WTC11 (cell line): ENCODE measurements around the gene CCDC28A. TPM values are rescaled to one million over a fixed set of nuclear protein-coding genes. Genes with fewer than 3 reads are reported as not detected.

Source experiments
- ATAC-seq: fragments of 200-7000 bp; cut with Tn5 transposase; 2 replicates; pipeline ENCODE4 v1.10.0; 2021; ENCODE audit warnings: mild to moderate bottlenecking, moderate library complexity
- CTCF ChIA-PET: fragments of 300-600 bp; sonication (Branson Sonifier 250); formaldehyde crosslinking; loops from one replicate; lab custom pipeline; 2021; ENCODE audit warnings: antibody characterized with exemption; lab: Charles Lee
- POLR2A ChIA-PET: fragments of 350-600 bp; sonication (Branson Sonifier 250); formaldehyde crosslinking; loops from one replicate; lab custom pipeline; 2021; ENCODE audit warnings: antibody characterized with exemption; lab: Charles Lee
- DNase-seq: peaks from one replicate; pipeline ENCODE4 v3.0.0; 2021; ENCODE audit warnings: low spot score
- H3K27ac Mint-ChIP-seq: 2 replicates; pipeline ENCODE4 v1.8.0; 2021; ENCODE audit warnings: mixed read lengths
- H3K27me3 Mint-ChIP-seq: 2 replicates; pipeline ENCODE4 v1.8.0; 2021; ENCODE audit warnings: low read depth, mild to moderate bottlenecking, moderate library complexity, mixed read lengths
- H3K36me3 Mint-ChIP-seq: 2 replicates; pipeline ENCODE4 v1.8.0; 2021; ENCODE audit warnings: mixed read lengths
- H3K4me1 Mint-ChIP-seq: 2 replicates; pipeline ENCODE4 v1.8.0; 2022; ENCODE audit warnings: mixed read lengths
- H3K4me3 Mint-ChIP-seq: 2 replicates; pipeline ENCODE4 v1.8.0; 2021; ENCODE audit warnings: mild to moderate bottlenecking, moderate library complexity, mixed read lengths
- H3K9me3 Mint-ChIP-seq: 2 replicates; pipeline ENCODE4 v1.8.0; 2021; ENCODE audit warnings: mixed read lengths
- AR ChIP-seq: fragments of 250-450 bp; sonication (Bioruptor Pico); IDR thresholded peaks from 2 replicates; pipeline ENCODE4 v1.9.0; 2021; ENCODE audit warnings: mild to moderate bottlenecking
- CBFB ChIP-seq: sonication (generic); formaldehyde crosslinking; IDR thresholded peaks from 2 replicates; pipeline ENCODE4 v1.8.1; 2022; ENCODE audit warnings: mild to moderate bottlenecking, low read depth, missing genetic modification reagents
- GABPB1 ChIP-seq: sonication (generic); formaldehyde crosslinking; IDR thresholded peaks from 2 replicates; pipeline ENCODE4 v1.8.1; 2023; ENCODE audit warnings: mild to moderate bottlenecking, missing genetic modification reagents
- GRHL2 ChIP-seq: fragments of 250-450 bp; sonication (Bioruptor Pico); IDR thresholded peaks from 2 replicates; pipeline ENCODE4 v1.8.0; 2022; ENCODE audit warnings: mild to moderate bottlenecking, moderate library complexity; ENCODE audit not compliant: insufficient replicate concordance, severe bottlenecking
- GTF2I ChIP-seq: fragments of 250-450 bp; sonication (Bioruptor Pico); conservative IDR thresholded peaks from 2 replicates; pipeline ENCODE4 v1.4.0; 2021; ENCODE audit warnings: mild to moderate bottlenecking
- MAX ChIP-seq: sonication (generic); formaldehyde crosslinking; IDR thresholded peaks from 2 replicates; pipeline ENCODE4 v1.8.0; 2022; ENCODE audit warnings: mild to moderate bottlenecking, missing genetic modification reagents
- MXD4 ChIP-seq: fragments of 250-450 bp; sonication (Bioruptor Pico); IDR thresholded peaks from 2 replicates; pipeline ENCODE4 v1.8.0; 2021; ENCODE audit warnings: mild to moderate bottlenecking, moderate library complexity, borderline replicate concordance
- SOX15 ChIP-seq: fragments of 250-450 bp; sonication (Bioruptor Pico); IDR thresholded peaks from 2 replicates; pipeline ENCODE4 v1.9.0; 2021; ENCODE audit warnings: mild to moderate bottlenecking
- TCF7 ChIP-seq: sonication (generic); formaldehyde crosslinking; IDR thresholded peaks from 2 replicates; pipeline ENCODE4 v1.8.0; 2022; ENCODE audit warnings: mild to moderate bottlenecking, low read depth, missing genetic modification reagents, moderate library complexity
- ZBTB43 ChIP-seq: sonication (generic); formaldehyde crosslinking; IDR thresholded peaks from 2 replicates; pipeline ENCODE4 v1.8.1; 2023; ENCODE audit warnings: mild to moderate bottlenecking, missing genetic modification reagents
- ZNF138 ChIP-seq: sonication (generic); formaldehyde crosslinking; conservative IDR thresholded peaks from 2 replicates; pipeline ENCODE4 v1.8.1; 2022; ENCODE audit warnings: mild to moderate bottlenecking, moderate library complexity, missing genetic modification reagents
- ZNF423 ChIP-seq: fragments of 250-450 bp; sonication (Bioruptor Pico); IDR thresholded peaks from 2 replicates; pipeline ENCODE4 v2.1.2; 2022; ENCODE audit warnings: mild to moderate bottlenecking, moderate library complexity
- total RNA-seq: library from RNA; stranded (reverse); gene quantifications from 3 replicates; pipeline ENCODE4 v1.2.3, GENCODE V29; 2021
- TF ChIP-seq, protein P1 (sequence below): sonication (generic); formaldehyde crosslinking; conservative IDR thresholded peaks from 2 replicates; pipeline ENCODE4 v1.8.1; 2022; ENCODE audit warnings: mild to moderate bottlenecking, missing genetic modification reagents
- TF ChIP-seq, protein P2 (sequence below): sonication (generic); formaldehyde crosslinking; IDR thresholded peaks from 2 replicates; pipeline ENCODE4 v1.8.1; 2022; ENCODE audit warnings: low read depth, missing genetic modification reagents, borderline replicate concordance

CCDC28A gene
- total RNA-seq, 1 experiment from 2014 or later: 8.7 TPM

DNA sequence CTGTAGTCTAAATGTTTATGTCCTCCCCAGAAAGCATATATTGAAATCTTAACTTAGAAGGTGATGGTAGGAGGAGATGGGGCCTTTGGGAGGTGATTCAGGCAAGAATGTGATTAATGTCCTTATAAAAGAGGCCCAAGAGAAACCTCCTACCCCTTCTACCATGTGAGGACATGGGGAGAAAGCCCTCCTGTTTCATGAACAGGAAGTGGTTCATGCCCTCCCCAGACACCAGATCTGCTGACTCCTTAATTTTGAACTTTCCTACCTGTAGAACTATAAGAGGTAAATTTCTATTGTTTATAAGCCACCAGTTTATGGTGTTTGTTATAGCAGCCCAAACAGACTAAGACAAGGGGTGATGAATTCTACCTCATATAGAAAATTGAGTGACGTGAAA, 13.6 kb downstream of the CCDC28A start (continued):
- TF ChIP-seq ZBTB43 (CRISPR knock-in tag): no peak
- TF ChIP-seq, protein P1, sequence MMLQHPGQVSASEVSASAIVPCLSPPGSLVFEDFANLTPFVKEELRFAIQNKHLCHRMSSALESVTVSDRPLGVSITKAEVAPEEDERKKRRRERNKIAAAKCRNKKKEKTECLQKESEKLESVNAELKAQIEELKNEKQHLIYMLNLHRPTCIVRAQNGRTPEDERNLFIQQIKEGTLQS (CRISPR knock-in tag): no peak
- no peak for TF ChIP-seq MXD4 (CRISPR knock-in tag)
- no peak for TF ChIP-seq GRHL2 (CRISPR knock-in tag)
- no peak for TF ChIP-seq TCF7 (CRISPR knock-in tag)
- TF ChIP-seq CBFB (CRISPR knock-in tag): no peak

DNA sequence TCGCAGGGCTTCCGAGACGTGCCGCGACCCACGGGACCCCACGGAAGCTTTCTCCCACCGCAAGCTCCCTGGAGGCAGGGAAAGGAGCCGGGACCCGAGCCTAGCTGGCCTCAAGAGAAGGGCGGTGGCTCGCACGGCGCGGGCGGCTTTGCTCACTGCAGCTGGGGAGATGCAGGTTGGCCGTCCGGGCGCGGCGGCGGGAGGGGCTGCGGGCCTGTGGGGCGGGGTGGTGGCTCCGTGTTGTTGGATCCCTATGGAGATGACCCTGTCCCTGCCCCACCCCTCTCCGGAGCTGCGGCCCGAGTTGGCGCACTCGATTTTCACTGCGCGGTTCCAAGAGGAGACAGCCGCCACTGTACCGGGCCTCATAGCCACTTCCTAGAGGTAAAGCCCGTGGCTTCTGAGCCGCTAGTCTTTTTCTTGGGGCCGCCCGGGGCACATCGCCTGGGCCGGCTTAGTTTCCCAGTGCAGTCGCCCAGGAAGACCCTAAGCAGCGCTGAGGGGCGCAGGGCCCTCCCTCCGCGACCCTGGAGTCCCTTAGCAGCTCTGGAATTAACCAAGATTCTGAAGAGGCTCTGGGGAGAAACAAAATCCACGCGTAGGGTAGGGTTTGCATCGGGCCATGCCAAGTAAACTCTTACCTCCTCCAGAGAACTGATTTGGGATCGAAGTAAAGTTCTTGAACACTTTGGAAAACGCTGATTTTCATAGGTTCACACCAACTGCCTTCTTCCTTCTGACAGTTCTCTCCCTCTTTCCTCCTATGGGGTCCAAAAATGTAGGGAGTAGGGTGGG, 22.4 kb downstream of the CCDC28A start, which contains the start of gene ECT2L:
ECT2L (plus strand) TSS at position 279 of the 795 bp plus-strand sequence. CDS start 17,188 bp downstream, outside the sequence.
- H3K27ac Mint-ChIP-seq: no peak within 1 kb of the TSS
- CTCF ChIA-PET: interaction anchor here (0.7 kb wide), 1 partner anchor 235 kb away, joined by 5 read pairs; no protein-coding TSS in a partner anchor
- ATAC-seq: peak; percentile 96
- peak within 1 kb of the TSS; percentile 71 for H3K4me3 Mint-ChIP-seq
- H3K4me1 Mint-ChIP-seq: peaks cover 7% of the 10 kb centered on the region; the same call in 1 of the 2 replicates
- TF ChIP-seq MAX (CRISPR knock-in tag) (peak; percentile 29; the same call in 1 of the 2 replicates), AR (CRISPR knock-in tag) (no peak), GTF2I (CRISPR knock-in tag) (no peak)
- H3K36me3 Mint-ChIP-seq: no peaks in the 10 kb centered on the region
- peaks cover 8% of the 10 kb centered on the region; the same call in 1 of the 2 replicates for H3K27me3 Mint-ChIP-seq
- DNase-seq: peak; percentile 84
- POLR2A ChIA-PET: interaction anchor here (1.4 kb wide), 1 partner anchor 192 kb away, joined by 4 read pairs; the partner anchor contains the start of gene REPS1
- H3K9me3 Mint-ChIP-seq: peaks cover 9% of the 10 kb centered on the region; the same call in 1 of the 2 replicates

DNA sequence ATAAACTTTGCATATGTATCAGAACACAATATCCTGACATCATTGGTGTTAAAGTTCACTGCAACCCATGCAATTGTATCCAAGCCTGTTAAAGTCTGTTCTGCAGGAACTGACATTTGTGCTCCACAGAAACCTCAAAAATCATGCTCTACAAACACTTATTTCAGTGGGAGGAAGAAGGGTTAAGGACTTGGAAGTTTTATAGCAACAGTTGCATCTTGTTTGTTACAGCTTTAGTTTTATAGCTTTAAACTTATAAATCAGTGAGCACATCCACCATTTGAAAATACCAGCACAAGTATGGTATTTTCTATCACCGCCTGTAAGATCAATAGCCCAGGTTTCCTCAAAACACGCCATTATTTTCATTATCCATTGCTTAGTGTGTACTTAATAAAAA, 23.2 kb downstream of the CCDC28A start:
- CTCF ChIA-PET: no interaction called here
- Mint-ChIP-seq H3K9me3 (peaks cover 9% of the 10 kb centered on the region; the same call in 1 of the 2 replicates), H3K27ac (no peak overlapping the region), H3K4me1 (peaks cover 8% of the 10 kb centered on the region; the same call in 1 of the 2 replicates), H3K27me3 (peaks cover 8% of the 10 kb centered on the region; the same call in 1 of the 2 replicates), H3K4me3 (peak overlapping the region; percentile 71), H3K36me3 (no peaks in the 10 kb centered on the region)
- ATAC-seq (no peak), DNase-seq (no peak)
- POLR2A ChIA-PET: interaction anchor here (1.4 kb wide), 1 partner anchor 191 kb away, joined by 4 read pairs; the partner anchor contains the start of gene REPS1
- TF ChIP-seq ZNF423 (no peak), GRHL2 (CRISPR knock-in tag) (no peak), ZNF138 (CRISPR knock-in tag) (no peak), GABPB1 (CRISPR knock-in tag) (no peak), MAX (CRISPR knock-in tag) (no peak), SOX15 (no peak)
- TF ChIP-seq, protein P2, sequence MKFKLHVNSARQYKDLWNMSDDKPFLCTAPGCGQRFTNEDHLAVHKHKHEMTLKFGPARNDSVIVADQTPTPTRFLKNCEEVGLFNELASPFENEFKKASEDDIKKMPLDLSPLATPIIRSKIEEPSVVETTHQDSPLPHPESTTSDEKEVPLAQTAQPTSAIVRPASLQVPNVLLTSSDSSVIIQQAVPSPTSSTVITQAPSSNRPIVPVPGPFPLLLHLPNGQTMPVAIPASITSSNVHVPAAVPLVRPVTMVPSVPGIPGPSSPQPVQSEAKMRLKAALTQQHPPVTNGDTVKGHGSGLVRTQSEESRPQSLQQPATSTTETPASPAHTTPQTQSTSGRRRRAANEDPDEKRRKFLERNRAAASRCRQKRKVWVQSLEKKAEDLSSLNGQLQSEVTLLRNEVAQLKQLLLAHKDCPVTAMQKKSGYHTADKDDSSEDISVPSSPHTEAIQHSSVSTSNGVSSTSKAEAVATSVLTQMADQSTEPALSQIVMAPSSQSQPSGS (CRISPR knock-in tag): no peak
